GM18868 (cell line): ENCODE measurements around the gene DTNB.
A peak's percentile ranks its signal among the peaks of the same experiment; 100 is the strongest.

Experiments used
- ATAC-seq: cut with Tn5 transposase; IDR thresholded peaks from one replicate; pipeline ENCODE4 v1.9.1; 2021; ENCODE audit warnings: mild to moderate bottlenecking, moderate library complexity; ENCODE audit not compliant: unreplicated experiment

The DTNB gene

GRCh38 chr2:25400576-25401216 is 272.7 kb downstream of the DTNB start:
- ATAC-seq, result no peak

- ATAC-seq, result no peak
Measured at GRCh38 chr2:25400169-25400568, 273.2 kb downstream of the DTNB start.

- no peak for ATAC-seq
Measured at GRCh38 chr2:25398534-25398933, 274.8 kb downstream of the DTNB start.

GRCh38 chr2:25397777-25398176 is 275.6 kb downstream of the DTNB start:
- no peak for ATAC-seq

GRCh38 chr2:25389161-25389560 is 284.2 kb downstream of the DTNB start:
- ATAC-seq, result no peak

DNA sequence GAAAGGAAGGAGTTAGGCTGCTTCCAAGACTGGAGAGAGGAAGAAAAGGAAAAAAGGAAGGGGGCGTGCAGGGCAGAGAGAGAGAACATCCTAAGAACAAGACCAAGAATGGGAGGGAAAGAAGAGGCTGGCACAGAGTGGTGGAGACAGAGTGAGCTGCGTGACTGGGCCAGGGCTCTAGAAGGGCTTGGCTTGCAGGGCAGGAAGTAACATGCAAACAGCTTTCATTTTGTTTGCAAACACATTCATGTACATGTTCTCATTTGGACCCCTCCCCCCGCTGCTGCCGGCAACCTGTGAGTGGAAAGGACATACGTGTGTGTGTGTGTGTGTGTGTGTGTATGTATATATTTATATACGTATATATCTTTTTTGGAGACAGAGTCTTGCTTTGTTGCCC is 284.9 kb downstream of the DTNB start:
- ATAC-seq, result no peak

DNA sequence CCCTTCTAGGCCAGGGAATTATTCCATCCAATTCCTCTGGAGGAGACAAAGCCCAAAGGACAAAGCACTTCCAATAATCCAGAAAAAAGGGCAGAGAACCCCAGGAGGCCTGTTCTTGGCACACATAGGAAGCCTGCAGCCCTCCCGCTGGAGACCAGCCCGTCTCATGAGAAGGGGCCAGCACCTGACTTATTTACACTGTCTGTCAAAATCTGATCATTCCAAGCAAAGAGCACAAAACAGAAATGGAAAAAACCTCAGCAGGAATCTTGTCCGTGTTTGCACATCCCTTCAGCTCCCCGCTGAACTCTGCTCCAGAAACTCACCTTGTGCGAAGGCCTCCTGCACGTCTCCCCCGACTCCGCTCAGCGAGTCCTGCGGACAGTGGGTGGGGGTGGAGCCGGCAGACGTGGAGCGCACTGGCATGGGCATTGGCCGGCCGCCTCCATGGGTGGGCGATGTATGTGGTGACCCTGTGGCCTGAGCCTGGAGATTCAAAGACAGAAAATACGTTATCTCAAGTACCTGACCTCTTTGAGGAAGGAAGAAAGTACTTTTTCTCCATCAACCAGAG is 285.4 kb downstream of the DTNB start:
- ATAC-seq, result no peak

GRCh38 chr2:25386971-25387875 is 286.2 kb downstream of the DTNB start:
- ATAC-seq, result no peak

GRCh38 chr2:25385910-25386309 is 287.5 kb downstream of the DTNB start:
- no peak for ATAC-seq

DNA sequence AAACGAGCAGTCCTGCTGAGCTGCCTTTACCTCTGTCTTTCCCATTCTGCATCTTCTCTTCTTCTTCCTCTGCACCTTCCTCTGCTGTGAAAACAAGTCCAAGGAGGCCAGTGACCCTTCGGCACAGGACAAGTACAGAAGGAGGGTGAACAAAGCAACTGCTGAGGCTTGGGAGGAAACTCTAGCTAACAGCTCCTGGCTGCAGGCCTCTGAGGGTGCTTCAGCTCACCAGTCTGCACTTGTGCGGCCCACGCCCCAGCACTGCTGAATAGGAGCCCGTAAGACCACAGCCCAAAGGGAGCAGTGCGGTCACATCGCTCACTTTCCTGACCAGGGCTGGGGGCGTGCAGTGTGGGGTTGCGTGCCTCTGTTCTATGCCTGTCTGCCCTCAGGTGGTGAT is 289.6 kb downstream of the DTNB start:
- no peak for ATAC-seq

GRCh38 chr2:25381502-25381901 is 291.9 kb downstream of the DTNB start:
- no peak for ATAC-seq

GRCh38 chr2:25380586-25381375 is 292.6 kb downstream of the DTNB start:
- ATAC-seq, result no peak

GRCh38 chr2:25380023-25380422 is 293.4 kb downstream of the DTNB start:
- no peak for ATAC-seq

- ATAC-seq, result no peak
Measured at GRCh38 chr2:25379535-25379934, 293.8 kb downstream of the DTNB start.

DNA sequence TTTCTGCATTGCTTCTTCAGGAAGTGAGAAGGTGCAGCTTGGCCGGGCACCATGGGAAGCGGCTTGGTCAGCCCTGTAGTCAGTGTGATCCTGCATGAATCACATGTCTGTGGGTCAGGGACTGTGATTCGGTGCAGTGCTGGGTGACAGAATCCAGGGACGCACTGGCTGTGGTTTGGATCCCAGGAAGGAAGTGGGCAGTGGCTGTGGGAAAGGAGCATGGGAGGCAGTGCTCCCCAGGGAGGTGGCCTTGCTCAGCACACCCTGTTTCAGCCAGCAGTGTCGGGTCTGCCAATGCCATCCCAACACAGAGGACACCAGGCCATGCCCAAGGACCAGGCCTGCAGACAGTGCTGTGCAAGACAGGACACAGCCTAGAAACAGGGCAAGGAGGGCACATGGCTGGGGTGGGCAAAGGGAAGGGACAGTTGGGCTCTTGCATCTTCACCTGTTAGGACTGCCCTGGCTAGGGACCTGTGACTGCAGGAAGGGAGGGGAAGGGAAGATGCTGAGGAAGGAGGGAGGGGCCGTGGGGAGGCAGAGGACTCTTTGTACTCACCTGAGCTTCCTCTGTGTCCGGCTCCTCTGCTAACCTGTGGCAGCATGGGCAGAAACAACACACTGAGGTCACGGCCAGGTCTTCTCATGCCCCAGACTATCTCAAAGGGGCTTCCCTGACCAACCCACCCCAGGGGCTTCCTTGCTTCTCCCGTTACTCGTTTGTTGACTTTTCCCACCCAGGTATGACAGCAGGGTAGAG is 294.5 kb downstream of the DTNB start:
- ATAC-seq, result no peak

DNA sequence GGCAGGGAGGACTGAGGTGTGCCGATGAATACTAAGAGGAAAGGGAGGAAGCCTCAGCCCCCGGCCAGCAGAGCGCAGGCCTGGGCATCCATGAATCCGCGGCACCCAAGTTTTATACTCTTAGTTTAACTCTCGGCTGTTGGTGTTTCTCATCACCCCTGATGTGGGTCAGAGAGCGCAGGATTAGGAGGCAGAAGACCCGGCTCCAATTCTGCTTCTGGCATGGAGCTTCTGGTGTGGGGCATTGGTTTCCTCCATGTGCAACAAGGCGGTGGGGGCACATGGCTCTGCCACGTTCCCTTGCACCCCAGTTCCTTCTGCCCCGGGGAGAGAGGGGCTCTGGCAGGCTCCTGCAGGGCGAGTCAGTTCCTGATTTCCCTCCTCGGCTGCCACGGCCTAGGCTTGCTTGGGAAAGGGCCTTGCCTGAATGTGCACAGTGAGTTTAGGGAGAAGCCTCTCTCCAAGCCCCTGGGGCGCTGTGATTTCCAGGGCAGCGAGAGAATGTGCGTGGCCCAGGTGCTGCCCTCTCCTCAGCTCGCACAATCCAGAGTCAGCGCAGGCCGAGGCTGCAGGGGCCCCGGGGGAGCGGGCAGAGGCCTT is 295.5 kb downstream of the DTNB start:
- ATAC-seq, result no peak

- peak; percentile 95 for ATAC-seq
Measured at GRCh38 chr2:25376750-25377621, 296.4 kb downstream of the DTNB start.

GRCh38 chr2:25375989-25376545 is 297.3 kb downstream of the DTNB start:
- no peak for ATAC-seq
